GM10266 (cell line): ENCODE data around the gene DUSP12.
"Not testable (repeated sequence)": the region's sequence is repeated elsewhere in the genome, so short reads cannot be mapped to it uniquely, and the experiment has no call there.

ENCODE experiments used
- DNase-seq: peaks from one replicate; pipeline ENCODE4 v3.0.0; 2012; ENCODE audit errors: extremely low spot score
- TF ChIP-seq, protein P1 (sequence below): IDR thresholded peaks from 2 replicates; pipeline ENCODE4 v1.5.1; 2012; ENCODE audit warnings: mild to moderate bottlenecking, low read depth; ENCODE audit not compliant: control insufficient read depth, insufficient read depth; ENCODE audit errors: missing control alignments

Gene DUSP12

DNA sequence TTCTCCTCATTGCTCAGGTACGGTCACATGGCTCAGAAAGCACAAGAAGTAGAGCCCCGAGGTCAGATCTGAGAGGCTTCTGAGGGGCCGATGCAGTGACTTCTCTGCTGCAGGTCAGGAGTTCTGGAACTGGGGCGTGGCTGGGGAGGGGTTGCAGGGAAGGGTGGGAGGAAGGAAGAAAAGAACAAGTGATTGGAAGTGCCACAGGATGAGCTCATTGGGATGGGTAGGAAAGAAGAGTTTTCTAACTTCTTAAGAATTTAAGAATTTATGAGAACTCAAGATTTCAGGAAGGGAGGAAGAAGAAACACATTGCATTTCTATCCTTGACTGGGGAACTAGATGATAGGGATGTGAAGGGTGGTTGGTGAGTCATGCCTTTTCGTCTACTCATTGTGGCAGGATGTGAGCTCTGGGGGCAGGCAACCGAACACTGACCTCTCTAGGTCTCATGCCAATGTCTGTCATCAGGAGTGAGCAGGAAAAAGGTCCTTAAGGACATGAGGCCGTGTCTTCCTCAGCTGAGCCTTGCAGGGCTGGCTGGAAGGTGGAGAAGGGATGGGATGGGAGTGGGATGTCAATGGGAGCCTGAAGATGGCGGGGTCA lies 27.7 kb upstream of the DUSP12 start:
- TF ChIP-seq, protein P1, sequence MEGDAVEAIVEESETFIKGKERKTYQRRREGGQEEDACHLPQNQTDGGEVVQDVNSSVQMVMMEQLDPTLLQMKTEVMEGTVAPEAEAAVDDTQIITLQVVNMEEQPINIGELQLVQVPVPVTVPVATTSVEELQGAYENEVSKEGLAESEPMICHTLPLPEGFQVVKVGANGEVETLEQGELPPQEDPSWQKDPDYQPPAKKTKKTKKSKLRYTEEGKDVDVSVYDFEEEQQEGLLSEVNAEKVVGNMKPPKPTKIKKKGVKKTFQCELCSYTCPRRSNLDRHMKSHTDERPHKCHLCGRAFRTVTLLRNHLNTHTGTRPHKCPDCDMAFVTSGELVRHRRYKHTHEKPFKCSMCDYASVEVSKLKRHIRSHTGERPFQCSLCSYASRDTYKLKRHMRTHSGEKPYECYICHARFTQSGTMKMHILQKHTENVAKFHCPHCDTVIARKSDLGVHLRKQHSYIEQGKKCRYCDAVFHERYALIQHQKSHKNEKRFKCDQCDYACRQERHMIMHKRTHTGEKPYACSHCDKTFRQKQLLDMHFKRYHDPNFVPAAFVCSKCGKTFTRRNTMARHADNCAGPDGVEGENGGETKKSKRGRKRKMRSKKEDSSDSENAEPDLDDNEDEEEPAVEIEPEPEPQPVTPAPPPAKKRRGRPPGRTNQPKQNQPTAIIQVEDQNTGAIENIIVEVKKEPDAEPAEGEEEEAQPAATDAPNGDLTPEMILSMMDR, result no peak
- no peak for DNase-seq

- TF ChIP-seq, protein P1, result no peak
- DNase-seq, result no peak
Observed at GRCh38 chr1:161722406-161722805, 27.2 kb upstream of the DUSP12 start.

GRCh38 chr1:161723459-161724141 lies 26.0 kb upstream of the DUSP12 start:
- no peak for DNase-seq
- TF ChIP-seq, protein P1, result no peak

DNA sequence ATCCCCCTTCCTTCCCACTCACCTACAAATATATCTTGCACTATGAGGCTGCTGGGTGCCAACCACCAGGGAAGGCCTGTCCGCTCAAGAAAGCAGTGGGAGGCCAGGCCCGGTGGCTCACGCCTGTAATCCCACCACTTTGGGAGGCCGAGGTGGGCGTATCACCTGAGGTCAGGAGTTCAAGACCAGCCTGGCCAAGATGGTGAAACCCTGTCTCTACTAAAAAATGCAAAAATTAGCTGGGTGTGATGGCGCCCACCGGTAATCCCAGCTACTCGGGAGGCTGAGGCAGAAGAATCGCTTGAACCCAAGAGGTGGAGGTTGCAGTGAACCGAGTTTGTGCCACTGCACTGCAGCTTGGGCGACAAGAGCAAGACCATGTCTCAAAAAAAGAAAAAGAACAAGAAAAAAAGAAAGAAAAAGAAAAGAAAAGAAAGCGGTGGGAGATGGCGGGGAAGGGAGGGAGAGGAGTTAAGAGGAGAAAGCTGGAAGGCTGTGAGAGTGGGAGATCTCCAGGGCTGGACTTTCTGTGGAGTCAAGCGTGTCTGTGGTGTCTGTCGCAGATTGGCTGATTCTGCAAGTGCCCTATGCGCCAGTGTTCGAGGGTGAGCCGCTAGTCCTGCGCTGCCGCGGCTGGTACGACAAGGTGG lies 24.2 kb upstream of the DUSP12 start:
- DNase-seq, result not testable (repeated sequence)

DNA sequence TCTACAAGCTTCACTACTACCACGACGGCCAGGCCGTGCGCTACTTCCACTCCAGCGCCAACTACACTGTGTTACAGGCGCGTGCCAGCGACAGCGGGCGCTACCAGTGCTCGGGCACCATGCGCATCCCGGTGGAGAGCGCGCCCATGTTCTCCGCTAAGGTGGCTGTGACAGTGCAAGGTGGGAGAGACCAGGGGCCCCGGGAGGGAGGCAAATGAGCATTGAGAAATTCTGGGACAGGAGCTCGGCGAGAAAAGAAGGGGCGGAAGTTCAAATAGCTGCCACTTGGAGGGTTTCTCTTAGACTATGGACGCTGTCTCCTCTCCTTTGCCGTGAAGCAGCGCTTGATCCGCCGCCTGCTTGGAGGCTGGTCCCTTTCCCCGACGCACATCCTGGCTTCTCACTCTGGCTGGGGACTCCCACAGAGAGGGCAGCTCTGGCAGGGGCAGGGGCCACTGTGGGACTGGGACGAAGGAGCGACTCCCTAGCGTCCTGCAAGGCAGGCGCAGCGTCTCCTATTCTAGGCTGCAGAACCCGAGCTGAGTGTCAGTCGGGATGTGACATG lies 23.6 kb upstream of the DUSP12 start:
- TF ChIP-seq, protein P1, result peak; percentile 13

GRCh38 chr1:161726473-161727255 lies 22.9 kb upstream of the DUSP12 start:
- DNase-seq, result peak; percentile 88

More for the DNA sequence above, 23.6 kb upstream of the DUSP12 start:
- peak; percentile 42 for DNase-seq

GRCh38 chr1:161727256-161727924 lies 22.2 kb upstream of the DUSP12 start:
- TF ChIP-seq, protein P1, result no peak
- no peak for DNase-seq

More at GRCh38 chr1:161726473-161727255, 22.9 kb upstream of the DUSP12 start:
- TF ChIP-seq, protein P1, result no peak
